OCI-LY1 (cell line): ENCODE measurements around the gene TRIM13.
A peak's percentile ranks its signal among the peaks of the same experiment; 100 is the strongest.

Experiments used
- H2AFZ ChIP-seq: fragments of 200-600 bp; sonication (generic), shearing (Covaris generic); 2 replicates; pipeline ENCODE4 v1.6.0; 2014; ENCODE audit warnings: antibody characterized with exemption, mild to moderate bottlenecking, low read length
- H3F3A ChIP-seq: fragments of 200-600 bp; sonication (generic), shearing (Covaris generic); 2 replicates; pipeline ENCODE4 v1.6.0; 2014; ENCODE audit warnings: mild to moderate bottlenecking, antibody characterized with exemption, low read length, moderate library complexity; ENCODE audit not compliant: insufficient read depth
- H3K27ac ChIP-seq: fragments of 200-600 bp; sonication (generic); 2 replicates; pipeline ENCODE4 v1.5.1; 2014; ENCODE audit warnings: low read length, mixed run types, mild to moderate bottlenecking, low read depth; ENCODE audit not compliant: poor library complexity, severe bottlenecking
- H3K27me3 ChIP-seq: fragments of 200-600 bp; sonication (generic); 2 replicates; pipeline ENCODE4 v1.6.0; 2014; ENCODE audit warnings: antibody characterized with exemption, mild to moderate bottlenecking, low read length, moderate library complexity; ENCODE audit not compliant: insufficient read depth
- H3K36me3 ChIP-seq: fragments of 200-600 bp; sonication (generic); 2 replicates; pipeline ENCODE4 v1.6.1; 2014; ENCODE audit warnings: mild to moderate bottlenecking, antibody characterized with exemption, low read length, moderate library complexity, mixed read lengths; ENCODE audit not compliant: insufficient read depth
- H3K4me1 ChIP-seq: fragments of 200-600 bp; sonication (generic); 2 replicates; pipeline ENCODE4 v1.5.1; 2014; ENCODE audit warnings: mild to moderate bottlenecking, low read length, moderate library complexity; ENCODE audit not compliant: insufficient read depth, severe bottlenecking
- H3K4me2 ChIP-seq: fragments of 200-600 bp; sonication (generic), shearing (Covaris generic); 2 replicates; pipeline ENCODE4 v1.6.1; 2014; ENCODE audit warnings: low read length
- H3K4me3 ChIP-seq: fragments of 200-600 bp; sonication (generic); 2 replicates; pipeline ENCODE4 v1.5.1; 2014; ENCODE audit warnings: low read length, low read depth, mild to moderate bottlenecking, mixed read lengths; ENCODE audit not compliant: poor library complexity, severe bottlenecking
- H3K79me2 ChIP-seq: fragments of 200-600 bp; shearing (Covaris generic); 2 replicates; pipeline ENCODE4 v1.6.1; 2016; ENCODE audit warnings: mixed run types, low read length, mixed read lengths; ENCODE audit not compliant: insufficient read depth
- H3K9ac ChIP-seq: fragments of 200-600 bp; sonication (generic), shearing (Covaris generic); 2 replicates; pipeline ENCODE4 v1.6.1; 2014; ENCODE audit warnings: mild to moderate bottlenecking, low read length, mixed read lengths
- H3K9me2 ChIP-seq: fragments of 200-600 bp; sonication (generic), shearing (Covaris generic); 2 replicates; pipeline ENCODE4 v1.6.1; 2014; ENCODE audit warnings: low read depth, mild to moderate bottlenecking, low read length, mixed read lengths
- H3K9me3 ChIP-seq: fragments of 200-600 bp; shearing (Covaris generic); 2 replicates; pipeline ENCODE4 v1.6.1; 2014; ENCODE audit warnings: low read length, mixed read lengths
- H4K20me1 ChIP-seq: fragments of 200-600 bp; sonication (generic), shearing (Covaris generic); 2 replicates; pipeline ENCODE4 v1.6.0; 2016; ENCODE audit warnings: mild to moderate bottlenecking, low read length; ENCODE audit not compliant: insufficient read depth
- EZH2 ChIP-seq: fragments of 200-600 bp; sonication (generic), shearing (Covaris generic); IDR thresholded peaks from 2 replicates; pipeline ENCODE4 v1.8.0; 2017; ENCODE audit warnings: borderline replicate concordance, mixed run types, mild to moderate bottlenecking, antibody characterized with exemption, low read length, moderate library complexity, mixed read lengths
- TF ChIP-seq, protein P1 (sequence below): fragments of 200-600 bp; sonication (generic), shearing (Covaris generic); IDR thresholded peaks from 2 replicates; pipeline ENCODE4 v1.5.1; 2017; ENCODE audit warnings: mild to moderate bottlenecking, antibody characterized with exemption, low read length, moderate library complexity, mixed read lengths

The TRIM13 gene

DNA sequence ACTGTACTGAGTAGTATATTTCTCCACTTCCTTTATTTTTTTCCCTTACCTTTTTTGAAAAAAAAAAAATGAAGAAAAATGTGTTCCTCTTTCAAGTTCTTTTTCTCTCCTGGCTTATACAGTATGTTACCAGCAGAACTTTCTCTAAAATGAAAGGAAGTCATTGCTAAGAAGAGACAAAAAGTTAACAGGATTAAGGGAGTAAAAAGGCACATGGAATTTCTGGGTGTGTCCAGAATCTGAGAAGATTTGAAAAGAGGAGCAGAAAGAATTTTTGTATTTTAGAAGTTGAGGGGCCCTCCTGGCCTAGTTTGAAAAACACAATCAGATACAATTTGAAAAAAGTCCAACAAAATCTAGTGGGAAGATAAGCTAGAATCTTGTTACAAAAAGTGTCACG, 21.0 kb upstream of the TRIM13 start:
- H3K4me2 ChIP-seq: no peak overlapping the region
- H3K9ac ChIP-seq: no peak overlapping the region

DNA sequence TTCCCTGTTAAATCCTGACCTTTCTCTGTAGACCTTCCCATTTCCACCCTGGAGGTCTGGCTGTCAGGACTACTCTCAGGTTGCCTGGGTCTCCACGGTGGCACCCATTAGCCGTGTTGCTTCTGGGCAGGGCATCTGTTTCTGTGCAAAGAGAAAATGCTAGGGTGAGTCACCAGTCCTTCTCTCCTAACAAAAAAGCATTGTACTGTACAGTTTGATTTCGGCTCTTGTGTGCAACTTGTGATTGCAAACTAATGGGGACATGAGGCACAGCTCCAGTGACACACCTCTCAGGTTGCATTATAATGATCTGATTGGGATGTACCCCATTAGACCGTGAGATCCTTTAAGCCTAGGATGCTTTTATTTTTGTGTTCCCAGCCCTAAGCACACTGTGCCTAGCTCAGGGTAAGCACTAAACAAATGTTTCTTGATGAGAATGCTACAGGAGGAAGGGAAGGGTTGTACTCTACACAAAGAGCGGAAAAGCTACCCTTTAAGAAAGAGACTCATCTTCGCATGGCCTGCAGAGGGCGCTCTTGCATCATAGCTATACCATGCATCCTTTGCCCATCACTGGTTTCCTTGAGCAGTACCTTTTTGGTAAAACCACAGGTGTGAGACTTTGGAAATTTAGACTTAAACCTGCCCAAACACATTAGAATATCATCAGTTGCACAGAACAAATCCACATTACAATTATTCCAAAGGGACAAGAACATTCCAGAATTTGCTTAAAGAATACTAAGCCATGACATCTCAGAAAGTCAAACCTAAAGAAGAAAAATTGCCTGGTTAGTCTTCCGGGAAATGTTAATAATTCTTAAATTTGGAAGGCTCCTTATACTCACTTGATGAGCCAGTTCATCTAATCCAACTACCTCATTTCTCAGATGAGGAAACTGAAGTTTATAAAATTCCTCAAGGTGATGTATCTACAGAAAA, 20.3 kb upstream of the TRIM13 start:
- Histone ChIP-seq H3K4me2 (no peak overlapping the region), H3K27me3 (no peaks in the 10 kb centered on the region), H3K9me2 (no peaks in the 10 kb centered on the region), H3K36me3 (no peaks in the 10 kb centered on the region), H3K9me3 (no peaks in the 10 kb centered on the region), H3F3A (no peaks in the 10 kb centered on the region), H2AFZ (no peak overlapping the region), H3K9ac (no peak overlapping the region), H3K4me1 (peaks cover 4% of the 10 kb centered on the region), H4K20me1 (no peaks in the 10 kb centered on the region), H3K27ac (no peak overlapping the region), H3K79me2 (no peaks in the 10 kb centered on the region), H3K4me3 (no peak overlapping the region)
- TF ChIP-seq, protein P1, sequence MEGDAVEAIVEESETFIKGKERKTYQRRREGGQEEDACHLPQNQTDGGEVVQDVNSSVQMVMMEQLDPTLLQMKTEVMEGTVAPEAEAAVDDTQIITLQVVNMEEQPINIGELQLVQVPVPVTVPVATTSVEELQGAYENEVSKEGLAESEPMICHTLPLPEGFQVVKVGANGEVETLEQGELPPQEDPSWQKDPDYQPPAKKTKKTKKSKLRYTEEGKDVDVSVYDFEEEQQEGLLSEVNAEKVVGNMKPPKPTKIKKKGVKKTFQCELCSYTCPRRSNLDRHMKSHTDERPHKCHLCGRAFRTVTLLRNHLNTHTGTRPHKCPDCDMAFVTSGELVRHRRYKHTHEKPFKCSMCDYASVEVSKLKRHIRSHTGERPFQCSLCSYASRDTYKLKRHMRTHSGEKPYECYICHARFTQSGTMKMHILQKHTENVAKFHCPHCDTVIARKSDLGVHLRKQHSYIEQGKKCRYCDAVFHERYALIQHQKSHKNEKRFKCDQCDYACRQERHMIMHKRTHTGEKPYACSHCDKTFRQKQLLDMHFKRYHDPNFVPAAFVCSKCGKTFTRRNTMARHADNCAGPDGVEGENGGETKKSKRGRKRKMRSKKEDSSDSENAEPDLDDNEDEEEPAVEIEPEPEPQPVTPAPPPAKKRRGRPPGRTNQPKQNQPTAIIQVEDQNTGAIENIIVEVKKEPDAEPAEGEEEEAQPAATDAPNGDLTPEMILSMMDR: peak; percentile 95
- no peak for TF ChIP-seq EZH2

More for the DNA sequence above, 21.0 kb upstream of the TRIM13 start:
- Histone ChIP-seq H3K27ac (no peak overlapping the region), H3K4me1 (peaks cover 4% of the 10 kb centered on the region), H2AFZ (no peak overlapping the region), H3K4me3 (no peak overlapping the region), H3K27me3 (no peaks in the 10 kb centered on the region), H4K20me1 (no peaks in the 10 kb centered on the region), H3F3A (no peaks in the 10 kb centered on the region), H3K9me3 (no peaks in the 10 kb centered on the region), H3K36me3 (no peaks in the 10 kb centered on the region), H3K79me2 (no peaks in the 10 kb centered on the region), H3K9me2 (no peaks in the 10 kb centered on the region)
- TF ChIP-seq, protein P1: no peak
- TF ChIP-seq EZH2: no peak

DNA sequence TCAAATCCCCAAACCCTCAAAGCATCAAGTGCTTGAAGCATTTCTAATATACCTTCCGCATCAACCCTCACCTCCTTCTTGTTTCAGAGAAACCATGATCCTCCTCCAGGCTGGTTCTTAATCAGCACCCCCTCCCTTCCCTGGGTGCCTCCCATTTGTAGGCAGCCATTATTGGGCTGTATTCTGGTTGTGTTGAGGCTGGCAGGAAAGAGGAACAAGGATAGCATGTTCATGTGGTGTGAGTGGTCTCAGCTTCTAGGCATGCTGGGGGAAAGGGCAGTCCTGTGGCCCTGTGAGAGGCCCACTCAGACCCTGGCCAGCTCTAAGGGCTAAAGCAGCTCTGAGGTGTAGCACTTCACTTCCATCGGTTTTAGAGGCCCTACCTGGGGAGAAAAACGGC, 18.9 kb upstream of the TRIM13 start:
- no peaks in the 10 kb centered on the region for H3F3A ChIP-seq
- TF ChIP-seq, protein P1: no peak
- no peak for TF ChIP-seq EZH2
- H3K79me2 ChIP-seq: no peaks in the 10 kb centered on the region
- H3K4me2 ChIP-seq: no peak overlapping the region
- H3K4me1 ChIP-seq: peaks cover 4% of the 10 kb centered on the region
- H3K36me3 ChIP-seq: no peaks in the 10 kb centered on the region
- H3K27ac ChIP-seq: peak overlapping the region; percentile 34
- H3K9ac ChIP-seq: no peak overlapping the region
- H3K9me3 ChIP-seq: no peaks in the 10 kb centered on the region
- H2AFZ ChIP-seq: no peak overlapping the region
- H4K20me1 ChIP-seq: no peaks in the 10 kb centered on the region
- H3K4me3 ChIP-seq: no peak overlapping the region
- H3K9me2 ChIP-seq: no peaks in the 10 kb centered on the region
- H3K27me3 ChIP-seq: no peaks in the 10 kb centered on the region
